GM19239 (cell line): ENCODE measurements around the gene IFI27L2.

Source experiments
- DNase-seq: peaks from one replicate; pipeline ENCODE4 v3.0.0; 2011; ENCODE audit warnings: low spot score; ENCODE audit not compliant: insufficient read length
- FAIRE-seq: peaks from 2 replicates; lab custom pipeline; 2011; peaks lifted over from hg19 to GRCh38; lab: Jason Lieb, UNC

Gene IFI27L2

GRCh38 chr14:94153750-94154342 lies 24.4 kb upstream of the IFI27L2 start:
- FAIRE-seq (no peak), DNase-seq (no peak)

- FAIRE-seq (no peak), DNase-seq (no peak)
Measured at GRCh38 chr14:94152676-94153075, 23.3 kb upstream of the IFI27L2 start.

GRCh38 chr14:94145902-94146527 lies 16.6 kb upstream of the IFI27L2 start:
- FAIRE-seq (no peak), DNase-seq (no peak)

GRCh38 chr14:94144765-94145164 lies 15.4 kb upstream of the IFI27L2 start:
- DNase-seq = no peak

GRCh38 chr14:94143711-94144110 lies 14.3 kb upstream of the IFI27L2 start:
- FAIRE-seq (no peak), DNase-seq (no peak)

More at GRCh38 chr14:94144765-94145164, 15.4 kb upstream of the IFI27L2 start:
- FAIRE-seq = no peak

- DNase-seq (no peak), FAIRE-seq (no peak)
Measured at GRCh38 chr14:94143239-94143638, 13.8 kb upstream of the IFI27L2 start.

GRCh38 chr14:94142836-94143235 lies 13.4 kb upstream of the IFI27L2 start:
- DNase-seq = no peak
- no peak for FAIRE-seq

- DNase-seq (no peak), FAIRE-seq (no peak)
Measured at GRCh38 chr14:94142247-94142646, 12.8 kb upstream of the IFI27L2 start.

- DNase-seq = no peak
- no peak for FAIRE-seq
Measured at GRCh38 chr14:94139421-94139820, 10.0 kb upstream of the IFI27L2 start.

GRCh38 chr14:94139006-94139405 lies 9.6 kb upstream of the IFI27L2 start:
- DNase-seq (no peak), FAIRE-seq (no peak)

GRCh38 chr14:94138251-94138650 lies 8.8 kb upstream of the IFI27L2 start:
- no peak for DNase-seq
- no peak for FAIRE-seq

GRCh38 chr14:94136575-94137331 lies 7.3 kb upstream of the IFI27L2 start:
- DNase-seq = peak; percentile 46
- FAIRE-seq = peak; percentile 97

- FAIRE-seq (no peak), DNase-seq (no peak)
Measured at GRCh38 chr14:94135476-94135875, 6.1 kb upstream of the IFI27L2 start.

GRCh38 chr14:94132285-94132887 lies 3.0 kb upstream of the IFI27L2 start:
- FAIRE-seq = peak; percentile 85
- no peak for DNase-seq

- DNase-seq = no peak
Measured at GRCh38 chr14:94129758-94130414, 482 bp upstream of the IFI27L2 start.

GRCh38 chr14:94128216-94128839 lies 1.1 kb downstream of the IFI27L2 start:
- FAIRE-seq = peak; percentile 26
- no peak for DNase-seq

More at GRCh38 chr14:94129758-94130414, 482 bp upstream of the IFI27L2 start:
- FAIRE-seq = peak; percentile 26

GRCh38 chr14:94127330-94127729 lies 2.1 kb downstream of the IFI27L2 start:
- DNase-seq (no peak), FAIRE-seq (no peak)

GRCh38 chr14:94126800-94127199 lies 2.6 kb downstream of the IFI27L2 start:
- FAIRE-seq (no peak), DNase-seq (no peak)

- DNase-seq = no peak
- no peak for FAIRE-seq
Measured at GRCh38 chr14:94126419-94126677, 3.1 kb downstream of the IFI27L2 start.
